GM23338 (cell line): ENCODE measurements around the gene ANKRD65.

Experiments used
- CREB1 ChIP-seq: fragments of 250-450 bp; sonication (Bioruptor Pico); IDR thresholded peaks from 2 replicates; pipeline ENCODE4 v1.5.0; 2020; ENCODE audit warnings: low read depth, mild to moderate bottlenecking, moderate library complexity
- EZH2 ChIP-seq: fragments of 200-600 bp; sonication (generic); IDR thresholded peaks from one replicate; pipeline ENCODE4 v1.8.0; 2017; ENCODE audit warnings: antibody characterized with exemption, mild to moderate bottlenecking, low read depth; ENCODE audit not compliant: unreplicated experiment
- EZH2phosphoT487 ChIP-seq: fragments of 200-600 bp; sonication (generic); IDR thresholded peaks from one replicate; pipeline ENCODE4 v1.8.1; 2018; ENCODE audit warnings: antibody characterized with exemption; ENCODE audit not compliant: unreplicated experiment
- JUNB ChIP-seq: IDR thresholded peaks from one replicate; pipeline ENCODE4 v1.6.1; 2016; ENCODE audit warnings: antibody characterized with exemption; ENCODE audit not compliant: unreplicated experiment
- NANOG ChIP-seq: IDR thresholded peaks from 2 replicates; pipeline ENCODE4 v1.6.1; 2016; ENCODE audit warnings: antibody characterized with exemption, borderline replicate concordance
- POLR2AphosphoS5 ChIP-seq: IDR thresholded peaks from 2 replicates; pipeline ENCODE4 v1.6.1; 2016; ENCODE audit warnings: antibody characterized with exemption, low read depth
- REST ChIP-seq: IDR thresholded peaks from one replicate; pipeline ENCODE4 v1.6.1; 2018; ENCODE audit warnings: antibody characterized with exemption; ENCODE audit not compliant: unreplicated experiment
- STAT1 ChIP-seq: IDR thresholded peaks from one replicate; pipeline ENCODE4 v1.6.1; 2016; ENCODE audit warnings: antibody characterized with exemption; ENCODE audit not compliant: unreplicated experiment
- ZNF331 ChIP-seq: fragments of 250-450 bp; sonication (Bioruptor Pico); IDR thresholded peaks from 2 replicates; pipeline ENCODE4 v1.5.0; 2020; ENCODE audit warnings: low read depth, mild to moderate bottlenecking, moderate library complexity
- ZNF462 ChIP-seq: fragments of 250-450 bp; sonication (Bioruptor Pico); IDR thresholded peaks from 2 replicates; pipeline ENCODE4 v1.5.0; 2020; ENCODE audit warnings: mild to moderate bottlenecking, moderate library complexity
- TF ChIP-seq, protein P1 (sequence below), 2 experiments: fragments of 200-600 bp in 1 of 2; sonication (generic) in 1 of 2; conservative IDR thresholded peaks; 2 replicates each; pipeline versions ENCODE4 v1.5.1 to v1.6.1; 2016 to 2017; ENCODE audit warnings: antibody characterized with exemption in 2 of 2, low read depth in 2 of 2, mild to moderate bottlenecking in 2 of 2, moderate library complexity in 1 of 2

DNA sequence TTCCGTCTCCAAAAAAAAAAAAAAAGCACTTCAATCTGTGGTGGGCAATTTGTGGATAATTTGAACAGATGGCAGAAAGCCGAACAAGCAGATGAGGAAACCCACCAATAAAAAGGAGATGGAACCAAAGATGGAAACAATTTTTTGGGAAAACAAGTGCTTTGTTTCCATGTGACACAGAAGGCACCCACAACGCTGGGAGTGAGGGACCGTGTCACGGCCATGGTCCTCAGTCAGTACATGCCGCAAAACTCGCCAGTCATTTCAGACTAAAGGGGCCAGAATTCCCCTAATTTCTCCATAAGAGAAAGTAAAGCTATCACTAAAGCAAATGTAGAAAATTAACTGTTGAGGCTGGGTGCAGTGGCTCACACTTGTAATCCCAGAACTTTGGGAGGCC, 27.0 kb downstream of the ANKRD65 start:
- TF ChIP-seq, protein P1, sequence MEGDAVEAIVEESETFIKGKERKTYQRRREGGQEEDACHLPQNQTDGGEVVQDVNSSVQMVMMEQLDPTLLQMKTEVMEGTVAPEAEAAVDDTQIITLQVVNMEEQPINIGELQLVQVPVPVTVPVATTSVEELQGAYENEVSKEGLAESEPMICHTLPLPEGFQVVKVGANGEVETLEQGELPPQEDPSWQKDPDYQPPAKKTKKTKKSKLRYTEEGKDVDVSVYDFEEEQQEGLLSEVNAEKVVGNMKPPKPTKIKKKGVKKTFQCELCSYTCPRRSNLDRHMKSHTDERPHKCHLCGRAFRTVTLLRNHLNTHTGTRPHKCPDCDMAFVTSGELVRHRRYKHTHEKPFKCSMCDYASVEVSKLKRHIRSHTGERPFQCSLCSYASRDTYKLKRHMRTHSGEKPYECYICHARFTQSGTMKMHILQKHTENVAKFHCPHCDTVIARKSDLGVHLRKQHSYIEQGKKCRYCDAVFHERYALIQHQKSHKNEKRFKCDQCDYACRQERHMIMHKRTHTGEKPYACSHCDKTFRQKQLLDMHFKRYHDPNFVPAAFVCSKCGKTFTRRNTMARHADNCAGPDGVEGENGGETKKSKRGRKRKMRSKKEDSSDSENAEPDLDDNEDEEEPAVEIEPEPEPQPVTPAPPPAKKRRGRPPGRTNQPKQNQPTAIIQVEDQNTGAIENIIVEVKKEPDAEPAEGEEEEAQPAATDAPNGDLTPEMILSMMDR (conservative IDR thresholded peaks at IDR 0.05; ENCODE audit: low read depth in 2 of 2): no peak
- no peak for TF ChIP-seq EZH2
- no peak for TF ChIP-seq EZH2phosphoT487
- no peak for TF ChIP-seq CREB1 (CRISPR knock-in tag)
- no peak for TF ChIP-seq POLR2AphosphoS5
- TF ChIP-seq NANOG: no peak
- no peak for TF ChIP-seq REST
- TF ChIP-seq JUNB: no peak
- TF ChIP-seq ZNF462: no peak
- TF ChIP-seq ZNF331 (CRISPR knock-in tag): no peak
- TF ChIP-seq STAT1: no peak
